Ecto neural progenitor cell (in vitro differentiated cells): ENCODE data around the gene MAMSTR.
A peak's percentile ranks its signal among the peaks of the same experiment; 100 is the strongest.
"Not testable (repeated sequence)": the region's sequence is repeated elsewhere in the genome, so short reads cannot be mapped to it uniquely, and the experiment has no call there.

Source experiments
- DNase-seq: peaks from one replicate; pipeline ENCODE4 v3.0.0-alpha.2; 2018; ENCODE audit warnings: low spot score

Gene MAMSTR

GRCh38 chr19:48685583-48685982 lies 33.9 kb downstream of the MAMSTR start:
- no peak for DNase-seq

GRCh38 chr19:48683349-48683748 lies 36.2 kb downstream of the MAMSTR start:
- no peak for DNase-seq

DNA sequence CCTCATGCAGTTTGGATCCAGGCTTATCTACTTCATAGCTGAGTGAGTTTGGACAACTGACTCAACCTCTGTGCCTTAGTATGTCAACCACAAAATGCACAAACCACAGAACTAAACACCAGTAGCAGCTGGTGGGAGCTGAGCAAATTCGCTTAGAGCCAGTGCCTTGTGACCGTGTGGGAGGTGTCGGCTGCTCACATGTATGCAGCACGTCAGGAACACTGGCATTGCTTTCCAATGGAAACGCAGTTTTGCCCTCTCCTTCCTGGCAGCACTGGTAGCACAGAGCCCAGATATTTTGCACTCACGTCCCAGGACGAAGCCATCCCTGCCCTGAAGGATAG lies 38.4 kb downstream of the MAMSTR start:
- DNase-seq = no peak

GRCh38 chr19:48680436-48681126 lies 38.9 kb downstream of the MAMSTR start:
- DNase-seq = no peak

GRCh38 chr19:48680006-48680405 lies 39.5 kb downstream of the MAMSTR start:
- DNase-seq = not testable (repeated sequence)

DNA sequence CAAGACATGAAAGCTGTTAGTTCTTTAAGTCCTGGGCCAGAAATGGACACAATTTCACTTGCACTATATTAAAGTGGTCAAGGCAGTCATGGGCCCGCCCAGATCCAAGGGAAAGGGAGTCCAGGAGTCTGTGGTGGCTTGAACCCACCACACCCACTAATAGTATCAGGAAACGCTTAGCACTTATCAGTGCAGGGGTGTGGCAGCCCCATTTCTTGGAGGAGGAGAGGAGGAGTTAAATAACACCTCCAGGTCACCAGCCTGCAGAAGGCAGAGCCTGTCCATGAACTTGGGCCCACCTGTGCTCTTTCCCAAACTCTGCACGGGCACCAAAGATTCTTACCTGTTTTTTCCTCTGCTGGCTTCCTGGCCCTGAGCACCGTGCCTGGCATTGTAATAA lies 41.3 kb downstream of the MAMSTR start:
- DNase-seq = no peak

GRCh38 chr19:48676887-48677286 lies 42.6 kb downstream of the MAMSTR start:
- no peak for DNase-seq

- no peak for DNase-seq
Measured at GRCh38 chr19:48676487-48676886, 43.0 kb downstream of the MAMSTR start.

DNA sequence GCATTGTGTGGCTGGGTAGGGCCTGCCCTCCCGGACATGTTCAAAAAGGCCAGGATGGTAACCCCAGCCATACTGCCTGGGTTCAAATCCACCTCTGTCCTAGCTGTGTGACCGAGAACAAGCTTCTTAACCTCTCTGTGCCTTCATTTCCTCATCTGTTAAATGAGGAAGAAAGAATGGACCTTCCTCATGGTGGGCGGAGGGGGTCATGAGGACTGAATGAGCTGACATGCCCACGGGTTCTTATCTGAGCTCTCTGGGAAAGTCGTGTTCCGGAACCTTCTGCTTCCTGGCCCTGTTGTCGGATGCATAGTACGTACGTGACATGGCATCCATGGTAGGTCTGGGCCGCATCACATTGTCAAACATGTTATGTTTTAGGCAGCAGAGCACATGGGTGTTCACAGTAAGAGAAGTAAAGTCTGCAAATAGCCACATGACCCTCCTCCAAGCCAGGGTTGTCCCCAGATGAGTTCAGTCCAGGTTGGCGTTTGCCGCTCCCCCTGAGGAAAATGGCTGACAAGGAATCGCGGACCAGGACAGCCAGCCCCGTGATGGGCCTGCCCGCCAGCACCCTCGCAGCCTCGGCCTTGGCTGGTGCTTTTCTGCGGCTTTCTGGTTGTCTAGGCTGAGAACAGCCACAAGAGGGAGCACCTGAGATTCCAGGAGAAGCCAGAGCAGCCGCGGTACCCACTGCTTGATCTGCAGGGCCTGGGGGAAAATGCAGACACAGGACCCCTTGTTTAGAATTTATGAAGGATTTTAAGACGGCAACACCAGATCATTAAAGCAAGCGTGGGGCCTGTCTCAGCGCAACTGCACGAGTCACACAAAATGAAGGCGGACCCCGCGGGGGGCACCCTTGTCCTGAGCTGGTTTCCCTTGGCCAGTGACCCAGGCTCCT lies 44.4 kb downstream of the MAMSTR start:
- DNase-seq = peak; percentile 88

DNA sequence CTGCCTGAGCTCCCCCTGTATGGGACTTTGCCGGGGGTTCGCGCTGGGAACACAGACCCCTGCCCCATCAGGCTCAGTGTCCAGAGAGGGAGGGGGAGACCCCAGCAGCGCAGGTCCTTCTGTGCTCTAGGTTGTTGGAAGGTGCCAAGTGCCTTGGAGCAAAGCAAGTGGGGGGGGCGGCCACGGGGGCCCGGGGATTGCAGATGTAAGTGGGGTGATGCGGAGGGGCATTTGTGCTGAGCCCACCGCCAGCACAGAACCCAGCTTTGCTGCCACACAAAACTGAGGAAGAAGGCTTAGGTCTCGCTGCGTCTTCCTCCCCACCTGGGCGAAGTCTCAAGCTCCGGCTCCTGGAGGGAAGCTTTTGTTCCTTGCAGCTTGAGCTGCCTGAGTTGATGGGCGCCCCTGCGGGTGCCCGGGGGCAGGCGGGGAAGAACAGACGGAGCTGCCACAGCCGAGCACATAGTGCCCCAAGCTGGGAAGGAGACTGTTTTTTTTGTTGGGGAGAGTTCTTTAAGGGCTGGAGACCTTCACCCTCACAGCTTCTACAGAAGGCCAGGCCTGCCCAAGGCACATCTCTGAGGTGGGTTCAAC lies 45.2 kb downstream of the MAMSTR start:
- DNase-seq = no peak

GRCh38 chr19:48673436-48674100 lies 46.0 kb downstream of the MAMSTR start:
- no peak for DNase-seq

- no peak for DNase-seq
Measured at GRCh38 chr19:48672994-48673393, 46.5 kb downstream of the MAMSTR start, which contains the start of gene NTN5. TSS of gene NTN5 (minus strand) at chr19:48673017. CDS start at chr19:48670986, 2,031 bp downstream.

GRCh38 chr19:48671446-48671995 lies 48.0 kb downstream of the MAMSTR start:
- no peak for DNase-seq

GRCh38 chr19:48670699-48671445 lies 48.7 kb downstream of the MAMSTR start:
- DNase-seq = no peak

GRCh38 chr19:48669903-48670668 lies 49.4 kb downstream of the MAMSTR start:
- DNase-seq = no peak

DNA sequence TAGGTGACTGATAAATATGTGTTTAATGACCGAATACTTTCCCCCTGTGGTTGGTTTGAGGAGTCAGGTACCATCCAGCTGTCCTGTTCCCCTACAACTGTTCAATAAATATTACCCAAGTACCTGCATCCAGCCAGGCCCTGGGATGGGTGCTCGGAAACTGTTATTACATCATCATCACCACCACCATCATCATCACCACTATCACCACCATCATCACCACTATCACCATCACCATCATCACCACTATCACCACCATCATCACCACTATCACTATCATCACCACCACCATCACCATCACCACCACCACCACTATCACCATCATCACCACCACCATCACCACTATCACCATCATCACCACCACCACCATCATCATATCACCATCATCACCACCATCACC lies 50.8 kb downstream of the MAMSTR start:
- DNase-seq = no peak

DNA sequence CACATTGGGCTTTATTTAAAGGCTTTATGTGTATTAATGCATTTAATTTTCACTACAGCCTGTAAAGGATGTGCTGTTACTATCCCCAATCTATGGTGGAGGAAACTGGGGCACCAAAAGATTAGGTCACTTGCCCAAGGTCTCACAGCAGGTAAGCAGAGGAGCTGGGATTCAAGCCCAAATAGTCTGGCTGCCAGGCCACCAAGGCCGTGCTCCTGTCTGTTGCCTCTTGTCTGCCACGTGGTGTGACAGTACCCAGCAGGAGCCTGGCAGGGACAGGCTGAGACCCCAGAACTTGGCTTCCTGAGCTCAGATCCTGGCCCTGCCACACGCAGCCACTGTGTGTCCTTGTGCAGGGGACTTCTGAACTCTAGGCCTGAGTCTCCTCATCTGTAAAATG lies 51.2 kb downstream of the MAMSTR start:
- no peak for DNase-seq

DNA sequence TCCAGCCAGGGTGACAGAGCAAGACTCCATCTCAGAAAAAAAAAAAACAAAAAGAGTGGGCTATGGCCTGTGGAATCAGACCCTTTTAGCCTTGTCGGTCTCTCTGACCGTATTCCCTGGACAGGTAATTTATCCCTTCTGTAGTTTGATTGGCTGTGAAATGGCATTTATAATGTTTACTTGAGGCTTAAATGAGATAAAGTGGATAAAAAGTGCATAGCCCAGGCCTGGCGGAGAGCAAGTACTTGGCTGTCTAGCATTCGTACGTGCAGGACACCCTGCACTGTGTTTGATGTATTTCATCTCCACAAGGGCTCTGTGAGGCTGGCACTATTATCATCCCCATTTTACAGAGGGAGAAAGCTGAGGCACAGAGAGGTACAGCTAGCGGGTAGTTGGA lies 53.7 kb downstream of the MAMSTR start:
- DNase-seq = no peak

- no peak for DNase-seq
Measured at GRCh38 chr19:48664476-48664875, 55.0 kb downstream of the MAMSTR start.

GRCh38 chr19:48663667-48664066 lies 55.9 kb downstream of the MAMSTR start:
- no peak for DNase-seq
